COLO829 (cell line): ENCODE measurements around the gene CTNNBIP1.

Source experiments
- DNase-seq: peaks from one replicate; pipeline ENCODE4 v3.0.0; 2012; ENCODE audit warnings: low spot score

Gene CTNNBIP1

DNA sequence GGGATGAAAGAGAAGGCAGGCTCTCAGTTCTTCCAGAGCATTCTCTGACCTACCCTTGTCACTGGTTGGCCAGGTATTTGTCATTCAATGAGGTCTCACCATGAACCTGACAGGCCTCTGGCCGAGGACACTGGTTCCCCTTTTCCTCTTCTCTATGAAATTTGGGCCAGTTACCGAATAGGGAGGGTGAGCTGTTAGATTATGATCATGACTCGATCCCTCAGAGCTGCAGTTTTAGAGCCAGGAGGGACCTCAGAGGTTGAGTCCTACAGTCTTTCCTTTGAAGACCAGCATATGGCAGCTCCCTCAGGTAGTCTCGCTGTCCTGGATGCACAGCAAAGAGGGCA lies 56.8 kb downstream of the CTNNBIP1 start:
- no peak for DNase-seq

DNA sequence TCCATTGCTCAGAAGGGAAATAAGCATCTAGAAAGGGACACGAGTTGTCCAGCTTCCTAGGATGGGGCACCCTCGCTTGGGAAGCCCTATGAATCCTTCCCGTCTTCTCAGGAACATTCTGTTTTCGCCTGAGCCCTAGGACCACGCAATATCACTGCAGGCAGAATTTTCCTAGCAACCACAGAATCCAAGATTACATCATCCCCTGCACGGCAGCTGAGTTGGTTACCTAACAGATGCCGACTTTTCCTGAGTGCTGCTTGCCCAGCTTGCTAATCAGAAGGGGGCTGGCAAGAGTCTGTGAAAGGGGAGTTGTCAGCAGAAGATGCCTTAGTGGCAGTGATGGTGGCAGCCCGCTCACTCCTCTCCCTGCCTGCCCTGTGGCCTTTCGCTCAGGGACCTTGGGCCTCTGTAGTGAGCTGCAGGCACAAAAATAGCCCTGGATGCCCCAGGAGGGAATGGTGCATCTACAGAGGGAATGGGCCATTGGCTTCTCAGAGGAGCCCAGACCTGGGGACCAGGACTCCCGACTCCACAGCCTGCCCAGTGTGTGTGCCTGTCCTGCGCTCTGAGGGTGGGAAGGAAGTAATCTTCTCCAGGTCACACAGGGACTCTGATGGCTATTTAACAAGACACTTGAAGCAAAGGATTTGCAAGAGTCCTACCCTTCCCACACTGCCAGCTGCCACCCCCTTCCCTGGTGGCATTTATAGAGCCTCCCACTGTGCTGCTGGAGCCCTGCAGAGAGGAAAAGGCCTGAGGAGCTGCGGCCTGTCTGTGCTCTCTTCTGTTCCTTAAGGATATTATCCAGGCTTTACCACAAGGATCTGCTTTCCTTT lies 57.4 kb downstream of the CTNNBIP1 start:
- no peak for DNase-seq

DNA sequence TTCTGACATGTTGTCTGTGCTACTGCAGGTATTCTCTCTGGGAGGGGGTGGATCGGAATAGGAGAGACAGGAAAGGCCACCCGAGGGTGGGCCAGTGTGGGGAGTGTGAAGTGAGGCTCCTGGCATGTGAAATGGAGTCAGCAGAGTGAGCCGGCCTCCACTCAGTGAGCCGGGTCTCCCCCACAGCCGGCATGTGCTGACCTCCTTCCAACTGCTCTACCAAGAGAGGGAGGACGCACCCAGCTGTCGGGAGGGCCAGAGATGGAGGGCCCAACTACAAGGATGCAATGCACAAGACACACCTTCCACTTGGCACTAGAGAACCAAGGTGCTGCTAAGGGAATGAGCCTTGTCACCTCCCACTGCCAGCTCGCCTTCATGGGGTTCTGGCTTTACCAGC lies 58.1 kb downstream of the CTNNBIP1 start:
- DNase-seq: no peak

DNA sequence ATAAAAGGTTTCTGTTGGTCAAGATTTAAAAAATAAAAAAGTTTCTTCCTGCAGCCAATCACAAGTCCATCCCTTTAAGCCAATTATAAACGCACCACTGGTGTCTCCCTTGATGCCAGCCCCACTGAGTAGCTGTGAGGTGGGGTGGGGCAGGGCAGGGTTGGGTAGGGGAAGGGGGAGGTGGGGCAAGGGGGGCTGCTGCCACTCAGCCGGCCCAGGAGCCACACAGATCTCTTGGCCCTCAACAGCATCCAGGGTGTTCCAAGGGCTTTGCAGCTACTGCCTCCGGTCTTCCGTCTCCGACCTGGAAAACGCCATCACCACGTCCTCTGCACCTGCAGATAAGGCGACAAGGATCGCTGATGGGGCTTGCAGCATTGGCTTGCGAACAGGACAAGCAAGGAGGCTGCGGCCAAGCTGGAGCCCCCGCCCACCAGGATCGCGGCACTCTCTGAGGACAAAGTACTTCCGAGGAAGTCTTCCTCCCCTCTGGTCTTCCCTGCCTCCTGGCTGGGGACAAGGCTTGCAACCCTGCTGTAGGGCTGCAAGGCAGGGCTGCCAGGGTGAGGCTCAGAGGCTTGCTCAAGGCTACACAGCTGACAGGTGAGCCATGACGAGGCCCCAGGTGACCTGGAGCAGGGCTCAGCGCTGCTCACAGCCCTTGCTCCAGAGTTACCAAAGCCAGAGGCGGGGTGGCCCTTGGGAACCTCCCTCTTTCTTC lies 59.5 kb downstream of the CTNNBIP1 start:
- no peak for DNase-seq

DNA sequence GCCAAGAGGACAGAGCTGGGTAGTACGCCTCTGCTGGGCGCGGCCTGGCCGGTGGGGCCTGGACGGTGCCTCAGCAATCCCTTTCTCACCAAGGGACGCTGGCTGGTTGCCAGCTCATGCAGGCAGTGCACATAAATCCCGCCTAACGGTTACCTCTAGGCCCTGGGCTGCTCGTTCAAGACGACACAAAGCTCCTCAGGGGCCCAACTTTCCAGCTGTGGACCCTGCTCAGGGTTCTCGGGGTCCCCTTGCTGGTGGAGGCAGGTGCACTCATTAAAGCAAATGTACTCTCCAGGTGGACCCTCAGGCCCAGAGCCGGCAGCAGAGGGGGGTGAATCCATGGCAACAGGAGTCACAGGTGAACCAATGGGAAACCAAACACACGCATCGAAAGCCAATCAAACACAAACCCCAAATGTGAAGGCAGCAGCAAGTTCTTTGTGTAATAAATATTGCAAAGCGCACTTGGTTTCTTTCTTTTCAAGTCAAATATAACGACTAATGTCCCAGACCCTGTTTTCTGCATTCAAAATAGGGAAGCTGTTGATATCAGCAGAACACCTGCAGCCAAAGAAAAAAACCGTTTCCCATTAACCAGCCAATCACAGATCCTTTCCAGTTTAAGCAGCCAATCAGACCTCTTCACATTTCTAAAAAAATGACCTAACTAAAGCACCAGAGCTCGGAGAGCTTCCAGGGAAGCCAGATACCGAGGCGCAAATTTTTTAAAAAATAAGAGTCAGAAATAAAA lies 60.2 kb downstream of the CTNNBIP1 start:
- DNase-seq: no peak

DNA sequence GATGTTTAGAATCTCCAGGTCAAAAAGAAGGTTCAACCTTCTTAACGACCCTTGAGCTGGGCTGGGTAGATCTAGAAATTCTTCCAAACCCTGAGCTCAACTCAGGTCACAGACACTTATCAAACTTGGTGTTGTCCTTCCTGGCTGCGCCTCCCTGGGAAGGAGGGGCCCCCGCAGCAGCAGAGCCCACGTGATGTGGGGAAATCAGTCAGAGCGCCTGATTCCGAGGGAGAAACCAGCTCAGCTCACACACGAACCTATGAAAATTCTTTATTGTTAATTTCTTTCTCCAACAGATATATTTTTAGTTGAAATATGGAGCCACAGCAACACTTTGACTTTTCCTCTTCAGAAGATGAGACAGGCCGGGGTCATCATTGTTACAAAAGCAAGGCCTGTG lies 62.0 kb downstream of the CTNNBIP1 start:
- DNase-seq: no peak

DNA sequence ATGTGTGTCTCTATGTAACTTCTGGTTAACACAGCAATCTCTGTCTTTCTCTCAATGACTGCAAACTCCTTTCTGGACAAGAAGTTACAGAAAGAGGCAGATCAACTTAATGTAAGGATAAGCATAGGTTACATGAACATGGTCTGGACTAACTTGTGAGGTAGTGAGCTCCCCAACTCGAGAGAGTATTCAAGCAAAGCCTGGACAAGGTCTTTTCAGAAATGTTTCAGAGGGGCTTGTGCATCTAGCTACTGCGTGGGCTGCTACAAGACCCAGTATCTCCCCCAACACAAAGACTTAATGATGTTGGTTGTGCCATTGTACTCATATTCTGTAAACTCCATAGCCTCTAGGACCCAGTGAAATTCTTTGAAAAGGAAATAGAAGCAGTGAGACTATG lies 62.8 kb downstream of the CTNNBIP1 start:
- no peak for DNase-seq

DNA sequence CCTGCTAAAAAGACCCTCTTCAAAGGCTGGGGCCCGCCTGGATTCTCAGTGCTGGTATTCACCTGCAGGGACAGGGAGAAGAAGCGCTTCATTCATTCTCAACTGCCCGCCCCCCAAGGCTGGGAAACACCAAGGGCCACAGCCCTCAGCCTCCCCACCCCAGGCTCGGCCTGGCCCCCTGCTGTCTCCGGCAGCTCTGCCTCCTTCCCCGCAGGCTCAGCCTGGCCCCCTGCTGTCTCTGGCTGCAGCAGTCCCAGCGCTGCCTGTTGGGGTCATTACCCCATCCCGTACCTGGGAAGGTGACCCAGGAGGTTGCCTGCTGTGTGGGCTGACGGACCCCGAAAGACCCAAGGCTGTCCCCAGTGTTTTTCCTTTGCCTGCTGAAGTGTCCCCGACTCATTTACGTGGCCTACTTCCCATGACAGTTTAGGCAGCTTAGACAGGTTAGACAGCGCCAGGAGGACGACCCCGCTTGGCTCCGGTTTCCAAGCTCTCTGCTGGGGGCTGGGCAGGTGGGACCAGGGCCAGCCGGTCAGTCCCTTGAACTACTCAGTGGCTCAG lies 63.4 kb downstream of the CTNNBIP1 start:
- DNase-seq: no peak

DNA sequence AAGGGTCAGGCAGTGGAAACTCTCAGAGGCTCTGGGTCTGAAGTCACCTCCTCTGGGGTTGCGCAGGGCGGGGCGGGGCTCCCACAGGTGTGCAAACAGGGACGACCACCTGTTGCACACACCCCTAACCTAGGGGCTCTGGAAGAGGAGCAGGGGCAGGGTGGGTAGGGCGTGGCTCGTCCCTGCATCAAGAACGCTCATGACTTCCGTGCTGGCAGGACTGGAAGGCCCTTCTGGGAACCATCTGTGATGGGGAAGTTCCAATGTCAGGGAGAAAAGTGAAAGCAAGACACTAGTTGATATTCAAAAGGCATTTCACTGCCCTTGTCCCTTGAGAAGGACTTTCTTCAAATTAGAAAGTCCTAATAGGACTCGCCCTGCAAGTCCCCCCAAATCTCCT lies 64.2 kb downstream of the CTNNBIP1 start:
- DNase-seq: no peak

DNA sequence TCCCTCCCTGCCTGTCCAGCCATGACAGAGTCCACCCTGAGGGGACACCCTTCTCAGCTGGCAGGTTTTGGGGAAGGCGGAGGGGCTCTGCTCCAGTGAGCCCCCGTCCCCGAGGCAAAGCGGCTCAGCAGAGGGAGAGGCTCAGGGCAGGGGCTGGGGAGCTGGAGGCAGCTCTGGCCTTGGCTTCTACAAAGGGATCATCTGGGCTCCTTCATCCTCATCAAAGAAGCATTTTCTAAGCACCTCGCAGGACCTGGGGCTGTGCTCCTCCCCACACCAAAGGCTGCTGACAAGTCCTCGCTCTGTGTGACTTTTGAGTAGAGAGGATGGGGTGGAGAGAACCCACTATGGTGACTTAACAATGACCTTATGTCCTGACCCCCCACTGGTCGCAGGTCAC lies 65.3 kb downstream of the CTNNBIP1 start:
- DNase-seq: no peak

DNA sequence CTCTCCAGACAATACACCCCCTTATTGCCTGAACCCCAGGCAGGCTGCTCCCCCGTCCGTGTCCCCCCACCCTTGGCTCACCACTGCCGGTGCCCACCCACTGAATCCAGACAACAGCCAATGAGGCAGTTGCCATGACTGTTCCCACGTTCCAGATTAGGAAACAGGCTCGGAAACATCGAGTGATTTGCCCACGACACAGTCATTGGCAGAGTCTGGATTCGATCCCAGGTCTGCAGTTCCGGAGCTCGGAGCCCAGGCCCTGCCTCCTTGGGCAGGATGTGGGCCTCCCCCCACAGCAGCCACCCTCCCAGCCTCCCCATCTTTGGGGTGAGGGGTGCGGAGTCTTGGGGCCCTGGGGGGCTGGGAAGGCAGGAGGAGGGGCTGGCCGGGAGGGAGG lies 66.0 kb downstream of the CTNNBIP1 start:
- no peak for DNase-seq

DNA sequence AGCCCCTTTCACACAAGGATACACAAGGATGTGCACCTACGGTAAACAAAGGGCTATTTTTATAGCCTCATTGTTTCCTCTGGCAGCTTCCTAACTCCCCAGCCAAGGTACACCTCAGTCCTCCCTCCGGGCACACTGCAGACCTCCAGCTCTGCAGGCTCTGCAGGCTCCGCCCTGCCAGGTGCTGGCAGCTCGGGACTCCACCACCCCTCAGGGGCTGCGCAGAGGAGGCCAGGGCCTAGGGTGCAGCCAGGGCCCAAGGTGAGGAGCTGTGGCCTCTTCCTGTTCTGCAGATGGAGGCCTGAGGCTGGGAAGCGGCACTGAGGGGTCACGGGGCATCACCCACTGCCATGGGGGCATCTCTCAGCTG lies 66.5 kb downstream of the CTNNBIP1 start:
- no peak for DNase-seq

DNA sequence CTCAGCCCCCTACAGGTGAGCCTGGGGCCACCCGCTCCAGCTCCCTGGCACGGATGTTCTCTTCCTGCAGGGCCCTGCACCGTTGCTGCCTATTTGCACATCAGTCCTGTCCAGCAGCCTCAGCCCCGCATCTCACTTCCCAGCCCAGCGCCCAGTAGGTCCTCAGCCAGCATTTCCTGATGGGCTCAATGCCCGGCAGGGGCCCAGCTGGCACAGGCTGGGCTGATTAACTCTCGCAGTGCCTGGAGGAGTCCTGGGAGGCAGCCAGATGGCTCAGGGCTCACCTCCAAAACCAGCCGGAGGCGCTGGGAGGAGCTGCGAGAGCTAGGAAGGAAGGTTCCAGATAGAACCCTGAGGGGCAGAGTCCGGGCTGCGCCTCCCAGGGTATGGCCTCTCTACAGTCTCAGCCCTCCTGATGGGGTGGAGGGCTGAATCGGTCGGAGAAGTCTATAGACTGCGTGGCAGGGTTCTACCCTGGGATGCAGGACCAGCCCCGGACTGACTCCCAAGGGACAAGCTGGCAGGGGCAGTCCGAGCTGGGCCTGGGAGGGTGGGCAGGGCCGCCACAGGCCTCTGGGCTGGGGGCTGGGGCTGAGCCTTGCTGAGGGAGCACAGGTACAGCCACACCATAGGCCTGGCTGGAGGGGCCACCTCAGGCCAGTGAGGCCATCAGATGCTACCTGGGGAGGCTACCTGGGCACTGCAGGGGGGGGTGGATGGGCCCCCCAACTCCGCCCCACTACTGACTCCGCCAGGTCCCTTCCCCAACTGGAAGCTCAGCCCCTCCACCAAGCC lies 67.1 kb downstream of the CTNNBIP1 start:
- no peak for DNase-seq

DNA sequence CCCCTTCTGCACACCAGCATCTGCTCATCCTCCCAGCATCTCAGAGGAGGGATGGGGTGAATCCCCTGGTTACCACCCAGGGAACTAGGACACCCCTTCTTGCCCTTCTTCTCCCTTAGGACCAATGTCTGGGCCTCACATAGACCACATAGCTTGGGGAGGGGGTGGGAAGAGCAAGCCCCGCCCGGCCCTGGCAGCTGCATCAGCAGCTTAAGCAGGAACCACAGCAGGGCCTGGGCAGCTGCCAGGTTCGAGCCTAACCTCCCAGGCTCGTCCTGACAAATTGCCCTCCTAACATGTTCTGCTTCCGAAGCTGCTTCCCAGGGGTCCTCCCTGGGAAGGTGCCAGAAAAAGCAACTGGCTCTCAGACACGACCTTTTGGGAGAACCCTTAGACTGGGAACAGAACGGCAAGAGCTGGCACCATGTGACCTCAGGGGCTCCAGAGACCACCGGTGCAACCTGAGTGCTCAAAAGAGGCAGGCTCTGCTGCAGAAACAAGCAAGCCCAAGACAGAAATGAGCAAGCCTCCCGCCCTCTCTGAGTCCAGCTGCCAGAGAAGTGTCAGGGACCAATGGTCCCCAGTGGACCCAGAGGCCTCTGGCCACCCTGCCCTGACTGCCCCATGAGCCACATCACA lies 67.9 kb downstream of the CTNNBIP1 start:
- no peak for DNase-seq

DNA sequence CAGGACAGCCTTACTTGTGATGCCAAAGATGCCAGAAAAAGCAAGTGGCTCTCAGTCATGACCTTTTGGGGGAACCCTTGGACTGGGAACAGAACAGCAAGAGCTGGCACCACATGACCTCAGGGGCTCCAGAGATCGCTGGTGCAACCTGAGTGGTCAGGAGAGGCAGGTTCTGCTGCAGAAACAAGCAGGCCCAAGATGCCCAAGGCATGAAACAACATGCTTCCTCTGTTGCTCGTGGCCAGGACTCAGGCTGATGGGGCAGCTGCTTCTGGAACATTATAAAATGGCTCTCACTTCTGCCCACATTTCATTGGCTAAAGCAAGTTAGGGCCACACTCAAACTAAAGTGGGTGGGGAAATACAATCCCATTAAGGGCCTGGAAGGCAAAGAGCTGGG lies 68.6 kb downstream of the CTNNBIP1 start:
- DNase-seq: no peak

DNA sequence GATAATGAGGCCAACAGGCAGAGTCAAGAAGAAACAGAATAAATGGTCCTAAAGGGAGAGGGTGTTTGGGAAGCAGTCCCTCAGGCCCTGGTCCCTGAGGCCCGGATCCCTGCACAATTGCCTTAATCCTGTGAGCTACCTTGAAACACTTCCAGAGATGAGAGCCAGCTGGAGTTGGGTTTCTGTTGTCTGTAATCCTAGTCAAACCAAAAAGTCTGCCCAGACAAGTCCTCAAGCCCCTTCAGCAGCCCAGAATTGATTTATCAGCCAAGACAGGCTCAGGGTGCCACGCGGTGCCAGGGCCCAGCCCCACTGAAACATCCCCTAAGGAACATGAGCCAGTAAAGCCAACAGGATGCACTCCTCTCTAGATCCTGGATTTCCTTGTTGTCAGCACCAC lies 69.9 kb downstream of the CTNNBIP1 start:
- DNase-seq: no peak

DNA sequence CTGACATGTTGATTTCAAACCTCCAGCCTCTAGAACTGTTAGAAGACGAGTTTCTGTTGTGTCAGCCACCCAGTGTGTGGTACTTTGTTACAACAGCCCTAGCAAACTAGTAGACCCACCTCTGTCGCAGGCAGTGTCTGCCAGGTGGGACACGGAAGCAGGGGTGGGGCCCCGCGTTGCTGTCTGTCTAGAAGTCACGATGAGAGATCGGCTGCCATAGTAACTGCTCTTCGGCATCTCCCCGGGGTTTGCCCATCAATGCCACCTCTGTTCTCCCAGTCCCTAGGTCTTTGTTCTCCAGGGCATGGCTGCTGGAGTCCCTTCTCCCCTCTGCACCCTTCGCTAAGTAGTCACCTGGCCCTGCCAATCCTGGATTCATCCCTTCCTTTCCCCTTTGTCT lies 71.1 kb downstream of the CTNNBIP1 start:
- peak; percentile 43 for DNase-seq

DNA sequence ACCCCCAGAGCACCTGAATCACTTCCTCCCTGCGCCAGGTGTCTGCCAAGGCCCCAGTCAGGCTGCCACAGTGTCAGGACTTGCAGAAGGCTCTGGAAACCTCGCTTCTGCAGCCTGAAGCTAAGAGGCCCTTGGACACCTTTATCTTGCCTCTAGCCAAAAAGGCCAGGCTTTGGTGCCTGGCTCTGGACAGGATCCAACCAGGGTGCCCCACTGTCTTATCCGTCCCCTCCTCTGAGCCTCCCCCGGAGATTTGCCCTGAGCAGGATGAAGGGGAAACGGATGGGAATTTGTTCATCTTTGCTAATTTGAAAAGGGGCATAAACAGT lies 73.5 kb downstream of the CTNNBIP1 start:
- DNase-seq: no peak

DNA sequence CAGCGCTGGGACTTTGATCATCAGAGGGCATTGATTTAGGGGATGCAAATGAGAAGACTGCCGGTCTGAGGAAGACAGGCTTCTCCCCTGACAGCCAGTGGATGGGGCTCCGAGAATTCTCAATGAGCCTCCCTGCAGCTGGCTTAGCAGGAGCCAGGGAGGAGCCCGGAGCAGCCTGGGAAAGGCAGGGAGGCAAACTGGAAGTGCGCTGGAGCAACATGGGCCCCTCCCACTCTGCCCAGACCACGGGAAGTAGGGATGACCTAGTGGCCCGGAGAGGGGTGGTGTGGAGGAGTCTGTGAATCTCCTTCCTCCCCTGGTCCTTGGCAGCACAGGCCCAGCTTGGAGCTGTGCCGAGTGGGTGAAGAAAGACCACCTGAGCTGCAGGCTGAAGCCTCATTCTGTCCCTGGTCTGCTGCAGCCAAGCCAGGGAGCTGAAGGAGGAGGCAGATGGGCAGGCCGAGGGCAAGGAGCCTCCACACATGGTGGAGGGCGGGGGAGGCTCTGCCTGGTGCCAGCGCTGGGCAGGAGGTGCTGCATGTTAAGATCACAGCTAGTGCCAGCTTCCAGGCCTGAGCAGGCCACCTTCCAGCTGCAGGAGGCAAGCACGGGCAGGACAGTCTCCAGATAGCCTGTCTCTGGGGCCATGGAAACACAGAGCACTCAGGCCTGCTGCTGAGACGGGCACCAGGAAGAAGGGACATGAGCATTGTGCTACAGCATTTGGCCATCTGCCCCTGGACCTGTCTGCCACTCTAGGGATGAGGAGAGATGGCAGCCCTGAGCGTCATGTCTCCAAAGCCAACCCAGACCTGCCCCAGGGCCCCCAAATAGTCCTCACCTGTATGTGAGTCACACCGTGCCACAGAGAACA lies 74.1 kb downstream of the CTNNBIP1 start:
- DNase-seq: no peak

DNA sequence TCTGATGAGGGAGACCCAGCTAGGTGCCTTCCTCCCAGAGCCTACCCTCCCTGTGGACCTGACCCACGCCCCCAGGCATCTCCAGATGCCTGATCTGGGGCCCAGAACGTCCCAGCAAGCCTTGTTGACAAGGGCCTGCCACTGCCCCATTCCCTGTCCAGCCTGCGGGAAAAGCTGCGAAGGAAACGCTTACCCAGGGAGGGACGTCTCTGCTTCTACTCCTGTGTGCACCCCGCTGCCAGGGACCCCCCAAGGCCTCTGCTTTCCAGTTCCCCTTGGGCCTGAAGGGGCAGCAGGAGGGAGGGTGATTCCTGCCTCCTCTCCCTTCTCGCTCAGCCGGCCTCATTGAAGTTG lies 74.7 kb downstream of the CTNNBIP1 start:
- DNase-seq: no peak

DNA sequence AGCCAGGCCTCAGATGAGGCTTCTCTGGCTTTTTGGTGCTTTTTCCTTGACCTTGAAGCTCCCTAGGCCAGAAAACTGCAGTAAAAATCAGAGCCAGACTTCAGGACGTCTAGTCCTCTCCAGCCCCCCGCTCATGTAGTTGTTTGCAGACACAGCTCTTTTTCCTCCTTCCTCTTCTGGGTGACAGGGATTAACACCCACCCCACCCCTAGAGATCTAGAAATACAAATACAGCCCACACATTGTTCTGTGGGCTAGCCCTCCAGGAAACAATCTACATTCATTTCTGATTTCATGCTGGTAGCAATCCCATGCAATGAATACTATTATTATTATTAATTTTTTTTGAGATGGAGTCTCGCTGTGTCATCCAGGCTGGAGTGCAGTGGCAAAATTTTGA lies 76.4 kb downstream of the CTNNBIP1 start:
- DNase-seq: no peak
